Muscle of back (tissue), 11 donors: ENCODE measurements around the gene HIPK2. TPM values are rescaled to one million over a fixed set of nuclear protein-coding genes. Genes with fewer than 3 reads are reported as not detected.
A peak's percentile ranks its signal among the peaks of the same experiment; 100 is the strongest.

ENCODE experiments used
- DNase-seq, 3 donors: peaks; one replicate each; pipeline versions ENCODE4 v3.0.0 to v3.0.0-alpha.2; 2013
- polyA plus RNA-seq, 10 donors: library from polyadenylated mRNA; unstranded; fragments of 120-200 nt; gene quantifications; one replicate each; pipeline ENCODE4 v1.2.1, GENCODE V29; 2013; ENCODE audit not compliant: insufficient read length in 10 of 10

The HIPK2 gene
- polyA plus RNA-seq, 10 donors = 8.2 to 13.3 (median 11.9) TPM

- no peak for DNase-seq
Observed at GRCh38 chr7:139715194-139715815, 62.5 kb downstream of the HIPK2 start.

GRCh38 chr7:139714163-139714901 is 63.5 kb downstream of the HIPK2 start:
- DNase-seq = peak in 1 of 3 donors; percentile 55

DNA sequence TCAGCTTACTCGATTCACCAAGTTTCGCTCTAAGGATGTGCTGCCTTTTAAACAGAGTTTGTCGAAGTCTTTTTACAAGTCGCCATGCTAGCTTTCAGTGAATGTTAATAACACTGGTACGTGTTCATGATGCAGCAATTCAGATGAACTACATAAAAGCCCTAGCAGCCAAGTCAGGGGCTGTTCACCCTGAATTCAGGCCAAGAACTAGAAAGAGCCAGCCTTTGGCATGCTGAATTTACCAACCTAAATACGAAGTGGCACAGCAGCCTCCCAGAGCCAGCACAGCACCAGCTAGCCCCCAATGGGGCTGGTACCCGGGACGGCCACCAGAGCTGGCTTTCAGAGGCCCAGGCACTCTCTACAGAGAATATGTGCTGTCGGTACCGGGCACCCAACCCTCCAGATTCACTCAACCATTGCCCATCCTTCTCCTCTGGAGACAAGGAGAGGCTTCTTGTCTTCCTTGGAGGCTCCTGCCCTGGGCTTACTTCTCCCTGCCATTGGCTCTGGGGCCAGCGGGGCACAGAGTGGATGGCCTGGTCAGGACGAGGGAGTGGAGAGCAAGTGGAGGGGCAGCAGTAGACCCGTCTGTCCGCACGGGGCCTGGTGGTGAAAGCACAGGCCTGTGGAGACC is 64.2 kb downstream of the HIPK2 start:
- no peak for DNase-seq

GRCh38 chr7:139713061-139713460 is 64.7 kb downstream of the HIPK2 start:
- no peak for DNase-seq

DNA sequence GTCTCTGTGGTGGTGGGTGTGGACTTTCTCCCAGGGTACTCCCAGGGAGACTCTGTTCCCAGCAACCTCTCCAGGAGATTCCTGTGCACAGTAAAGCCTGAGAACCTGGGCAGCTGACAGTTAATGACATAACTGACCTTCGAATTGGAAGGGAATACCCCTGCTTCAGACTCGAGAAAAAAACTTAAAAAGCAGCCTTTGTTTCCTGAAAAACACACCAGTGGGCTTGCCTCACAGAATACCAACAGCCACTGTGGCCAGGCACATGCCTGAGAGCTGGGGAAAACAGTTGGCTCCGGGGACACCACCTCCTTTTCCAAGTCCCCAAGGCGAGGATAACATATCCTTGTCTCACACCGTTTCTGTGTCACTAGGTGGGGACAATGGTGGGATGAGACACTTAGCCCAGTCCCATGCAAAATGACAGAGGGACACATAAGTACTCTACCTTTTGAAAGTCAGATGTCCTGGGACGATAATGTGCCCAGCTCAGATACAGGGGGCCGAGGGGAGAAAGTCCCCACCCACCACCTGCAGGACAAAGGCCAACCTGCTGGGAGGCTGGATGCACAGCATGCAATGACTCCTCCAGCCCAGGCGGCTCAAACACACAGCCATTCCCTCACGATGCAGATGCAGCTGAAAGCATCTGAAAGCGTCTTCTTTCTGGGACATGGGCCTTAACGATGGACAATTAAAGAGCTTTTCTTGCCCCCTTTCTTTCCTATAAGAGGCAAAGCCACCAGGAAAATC is 65.6 kb downstream of the HIPK2 start:
- no peak for DNase-seq

DNA sequence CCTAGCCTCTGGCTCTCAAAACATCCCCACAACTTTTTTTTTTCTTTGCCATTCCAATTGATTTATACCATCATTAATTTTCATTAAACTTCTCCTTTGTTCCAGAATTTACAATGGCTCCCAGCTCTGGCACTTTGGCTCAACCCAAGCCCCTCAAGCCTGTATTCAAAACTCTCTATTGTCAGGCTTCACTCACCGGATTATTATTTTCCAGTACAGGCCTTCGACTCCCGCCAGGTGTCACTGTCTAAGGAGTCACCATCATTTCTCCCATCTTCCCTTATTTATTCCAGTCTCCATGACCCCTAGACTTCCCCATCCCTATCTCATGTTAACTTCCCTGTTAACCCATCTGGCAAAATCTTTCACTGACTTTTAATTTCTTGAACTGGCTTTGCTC is 67.8 kb downstream of the HIPK2 start:
- DNase-seq = no peak

DNA sequence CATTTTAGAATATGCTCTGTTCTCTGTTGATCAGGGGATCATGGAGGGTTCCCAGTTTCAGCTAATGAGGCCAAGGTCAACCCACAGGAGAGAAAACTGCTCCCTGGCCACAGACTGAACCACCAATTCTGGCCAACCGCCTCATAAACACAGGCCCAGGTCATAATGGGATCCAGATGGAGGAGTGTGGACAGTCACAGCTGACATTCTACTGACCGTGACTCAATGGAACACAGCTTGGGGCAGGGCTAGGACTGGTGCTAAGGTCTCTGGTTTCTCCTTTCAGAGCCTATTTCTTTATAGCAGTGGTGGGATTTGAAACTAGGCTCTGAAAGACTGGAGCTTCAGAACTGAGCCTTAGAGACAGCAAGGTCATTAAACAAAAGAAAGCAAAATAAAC is 68.3 kb downstream of the HIPK2 start:
- peak in 2 of 3 donors; percentile 54 to 67 for DNase-seq

- DNase-seq = no peak
Observed at GRCh38 chr7:139708541-139708940, 69.3 kb downstream of the HIPK2 start.

- DNase-seq = no peak
Observed at GRCh38 chr7:139706837-139707236, 71.0 kb downstream of the HIPK2 start.

- no peak for DNase-seq
Observed at GRCh38 chr7:139704308-139704879, 73.4 kb downstream of the HIPK2 start.

DNA sequence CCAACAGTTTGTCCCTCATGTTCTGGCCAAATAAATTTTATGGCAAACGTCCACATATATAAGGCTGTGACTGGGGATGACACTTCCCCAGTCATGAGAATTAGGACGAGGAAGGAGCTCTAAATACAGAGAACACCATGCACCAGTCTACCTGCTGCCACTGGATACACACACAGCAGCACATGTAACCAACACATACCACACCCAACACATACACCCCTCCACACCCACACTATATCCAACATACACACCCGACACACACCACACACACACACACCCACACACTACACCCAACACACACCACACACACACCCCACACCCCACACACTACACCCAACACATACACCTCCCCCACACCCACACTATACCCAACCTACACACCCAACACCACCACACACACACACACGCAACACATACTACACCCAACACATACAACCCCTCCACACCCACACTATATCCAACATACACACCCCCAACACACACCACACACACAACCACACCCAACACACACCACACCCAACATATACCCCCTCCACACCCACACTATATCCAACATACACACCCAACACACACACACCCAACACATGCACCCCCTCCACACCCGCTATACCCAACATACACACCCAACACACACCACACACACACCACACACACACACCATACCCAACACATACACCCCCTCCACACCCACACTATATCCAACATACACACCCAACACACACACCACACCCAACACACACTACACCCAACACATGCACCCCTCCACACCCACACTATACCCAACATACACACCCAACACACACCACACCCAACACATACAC is 74.1 kb downstream of the HIPK2 start:
- DNase-seq = no peak

GRCh38 chr7:139702811-139703486 is 74.8 kb downstream of the HIPK2 start:
- DNase-seq = peak in 1 of 3 donors; percentile 19

DNA sequence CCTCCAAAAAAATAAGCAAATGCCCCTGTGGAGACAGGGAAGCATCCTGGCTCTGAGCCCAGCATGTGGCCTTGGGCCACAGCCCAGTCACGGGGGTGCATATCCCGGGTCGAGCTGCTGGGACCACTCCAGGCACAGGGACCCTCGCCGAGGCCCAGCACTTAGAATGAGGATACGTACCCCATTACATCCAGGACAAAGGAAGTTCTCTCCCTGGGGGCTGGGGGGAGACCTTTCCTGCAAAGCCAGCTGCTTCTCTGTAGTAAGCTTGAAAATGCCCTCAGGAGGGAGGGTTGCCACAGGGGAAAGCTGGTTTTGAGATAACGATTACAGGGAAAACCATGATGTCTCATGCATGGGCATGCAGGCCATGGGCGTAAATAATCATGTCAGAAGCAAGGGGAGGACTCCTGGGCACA is 75.5 kb downstream of the HIPK2 start:
- peak in 1 of 3 donors; percentile 22 for DNase-seq

DNA sequence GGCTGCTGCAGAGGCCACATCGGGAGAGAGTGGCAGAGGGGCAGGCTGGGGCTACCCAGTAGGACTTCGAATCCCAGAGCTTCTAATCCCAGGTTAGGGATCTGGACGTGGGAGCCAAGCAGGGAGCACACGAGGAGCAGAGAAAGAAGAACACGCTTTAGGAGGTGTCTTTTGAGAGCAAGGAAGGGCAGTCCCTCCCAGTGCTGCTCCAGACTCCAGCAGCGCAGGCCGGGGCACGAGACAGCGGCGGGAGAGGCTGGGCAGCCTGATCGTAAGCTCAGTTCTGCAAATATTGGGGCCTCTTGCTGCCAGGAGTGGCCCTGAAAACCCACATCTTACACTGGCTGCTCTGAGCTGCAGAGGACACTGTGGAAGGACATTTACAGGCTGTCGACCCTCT is 75.9 kb downstream of the HIPK2 start:
- DNase-seq = no peak

- no peak for DNase-seq
Observed at GRCh38 chr7:139700505-139701235, 77.1 kb downstream of the HIPK2 start.

GRCh38 chr7:139699640-139700504 is 77.9 kb downstream of the HIPK2 start:
- no peak for DNase-seq

DNA sequence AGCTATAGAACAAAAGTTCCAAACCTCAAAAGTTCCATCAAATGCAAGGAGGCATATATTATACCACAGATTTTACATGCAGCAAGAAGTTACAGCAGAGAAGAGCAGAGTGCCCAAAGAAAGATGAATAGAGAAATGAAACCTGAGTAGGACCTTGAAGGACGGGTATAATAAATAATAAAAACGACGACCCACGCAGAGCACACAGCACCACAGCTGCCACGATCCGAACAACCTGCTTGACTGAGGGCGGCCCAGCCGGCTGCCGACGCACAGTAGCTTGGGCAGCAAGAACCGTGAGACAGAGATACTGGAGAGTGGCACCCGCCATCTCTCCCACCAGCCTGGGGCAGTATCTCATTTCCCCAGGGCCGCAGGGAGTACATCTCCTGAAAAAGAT is 79.0 kb downstream of the HIPK2 start:
- no peak for DNase-seq

- DNase-seq = no peak
Observed at GRCh38 chr7:139698278-139698677, 79.5 kb downstream of the HIPK2 start.

- no peak for DNase-seq
Observed at GRCh38 chr7:139697056-139697455, 80.7 kb downstream of the HIPK2 start.
